CD4-positive, alpha-beta T cell (primary cell): ENCODE data around the gene EGFL7. TPM values are rescaled to one million over a fixed set of nuclear protein-coding genes. Genes with fewer than 3 reads are reported as not detected.

Source experiments
- ATAC-seq: fragments of 200-7000 bp; cut with Tn5 transposase; one replicate; pipeline ENCODE4 v1.10.0; 2022; ENCODE audit warnings: mild to moderate bottlenecking; ENCODE audit not compliant: poor library complexity
- CTCF ChIA-PET: fragments of 350-600 bp; sonication (Branson Sonifier 250); formaldehyde crosslinking; loops from one replicate; lab custom pipeline; 2021; ENCODE audit warnings: antibody characterized with exemption, inconsistent platforms; lab: Charles Lee
- POLR2A ChIA-PET: fragments of 350-600 bp; sonication (Branson Sonifier 250); formaldehyde crosslinking; loops from one replicate; lab custom pipeline; 2021; ENCODE audit warnings: antibody characterized with exemption, inconsistent platforms; lab: Charles Lee
- DNase-seq, 14 experiments: peaks; one replicate each; pipeline ENCODE4 v3.0.0-alpha.2; 2013 to 2020; ENCODE audit warnings: mixed read lengths in 2 of 14
- H3K27ac ChIP-seq, 2 donors: one replicate each; pipeline versions ENCODE4 v1.5.1 to v1.7.0; 2013; ENCODE audit warnings: low read length in 2 of 2, low read depth in 1 of 2, mild to moderate bottlenecking in 1 of 2
- H3K27me3 ChIP-seq, 2 experiments: 1 replicate in 1 of 2; 2 replicates in 1 of 2; pipeline versions ENCODE4 v1.6.1 to v1.7.0; 2013; ENCODE audit warnings: low read length in 2 of 2, control low read depth in 1 of 2, mild to moderate bottlenecking in 1 of 2, moderate library complexity in 1 of 2; ENCODE audit not compliant: insufficient read depth in 2 of 2, control insufficient read depth in 1 of 2
- H3K36me3 ChIP-seq: one replicate; pipeline ENCODE4 v1.6.1; 2013; ENCODE audit warnings: low read length, control low read depth; ENCODE audit not compliant: insufficient read depth
- H3K4me1 ChIP-seq: one replicate; pipeline ENCODE4 v1.6.1; 2013; ENCODE audit warnings: low read length, control low read depth; ENCODE audit not compliant: insufficient read depth
- H3K4me3 ChIP-seq: one replicate; pipeline ENCODE4 v1.5.1; 2013; ENCODE audit warnings: mild to moderate bottlenecking, low read length, moderate library complexity
- H3K9me3 ChIP-seq, 2 experiments: 1 replicate in 1 of 2; 2 replicates in 1 of 2; pipeline versions ENCODE4 v1.6.1 to v1.7.0; 2013; ENCODE audit warnings: low read length in 2 of 2, mild to moderate bottlenecking in 2 of 2, control low read depth in 1 of 2, moderate library complexity in 1 of 2; ENCODE audit not compliant: control insufficient read depth in 1 of 2, insufficient read depth in 1 of 2
- H3K27ac Mint-ChIP-seq: one replicate; pipeline ENCODE4 v1.8.0; 2020; ENCODE audit warnings: mixed read lengths
- H3K27me3 Mint-ChIP-seq: one replicate; pipeline ENCODE4 v1.8.0; 2021; ENCODE audit warnings: mixed read lengths
- H3K36me3 Mint-ChIP-seq: one replicate; pipeline ENCODE4 v1.8.0; 2021; ENCODE audit warnings: low read depth, mixed read lengths
- H3K4me1 Mint-ChIP-seq: one replicate; pipeline ENCODE4 v1.8.0; 2021; ENCODE audit warnings: low read depth, mixed read lengths
- H3K4me3 Mint-ChIP-seq: one replicate; pipeline ENCODE4 v1.8.0; 2020; ENCODE audit warnings: mild to moderate bottlenecking, mixed read lengths
- H3K9me3 Mint-ChIP-seq: one replicate; pipeline ENCODE4 v1.8.0; 2020; ENCODE audit warnings: mixed read lengths
- intact Hi-C, 2 experiments: fragments of 100-400 bp; cut with DNase I in 1 of 2; cut with micrococcal nuclease in 1 of 2; formaldehyde crosslinking; loops; one replicate each; pipeline versions ENCODE4 v1.15.1 to v1.9.0; 2023 to 2025; cut with DNase I, micrococcal nuclease
- total RNA-seq, 174 experiments: library from RNA in 2 of 174; stranded (reverse) in 2 of 174; gene quantifications; one replicate each; pipeline ENCODE4 v1.2.3 and lab custom pipeline; 2021 to 2026
- TF ChIP-seq, protein P1 (sequence below): fragments of 200-600 bp; IDR thresholded peaks from one replicate; pipeline ENCODE4 v1.8.0; 2022; ENCODE audit warnings: antibody characterized with exemption, mild to moderate bottlenecking

The EGFL7 gene
- total RNA-seq, 2 experiments from 2014 or later = not detected

DNA sequence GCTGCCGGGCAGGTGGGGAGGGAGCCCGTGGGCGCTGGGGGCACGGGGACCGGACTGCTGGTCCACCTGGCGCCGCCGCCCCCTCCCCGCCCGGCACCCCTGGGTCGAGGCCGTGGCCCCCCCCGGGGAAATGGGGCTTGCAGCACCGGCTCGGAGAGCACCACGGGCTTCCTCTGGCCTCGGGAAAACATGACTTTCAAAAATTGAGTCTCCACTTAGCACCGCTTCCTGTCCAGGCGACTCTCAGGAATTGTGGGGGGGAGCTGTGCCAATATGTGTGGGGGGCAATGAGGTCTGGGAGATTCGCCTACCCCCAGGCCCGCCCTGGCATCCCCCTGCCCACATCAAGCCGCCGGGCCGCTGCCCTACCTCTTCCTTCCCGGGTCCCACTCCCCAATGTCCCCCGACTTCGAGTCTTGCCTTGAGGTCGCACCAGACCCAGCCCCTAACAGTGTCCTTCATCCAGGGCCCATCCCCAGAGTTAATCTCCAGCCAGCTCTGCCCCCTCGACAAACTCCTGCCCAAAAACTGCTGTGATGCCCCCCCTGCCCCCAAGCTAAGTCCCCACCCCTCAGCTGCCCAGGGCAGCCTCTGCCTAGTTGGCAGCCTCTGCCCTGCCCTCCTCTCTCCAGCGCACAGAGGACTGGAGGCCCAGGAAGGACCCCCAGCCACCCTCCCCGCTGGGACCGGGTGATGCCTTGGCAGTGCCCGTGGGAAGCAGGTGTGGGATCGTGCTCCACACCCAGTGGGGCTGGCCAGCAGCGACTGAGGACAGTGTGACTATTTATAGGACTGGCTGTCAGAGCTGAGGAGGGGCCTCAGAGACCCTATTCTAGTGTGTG lies 3.9 kb downstream of the EGFL7 start:
- Histone ChIP-seq H3K27me3 (peaks cover 33 to 45% of the 10 kb centered on the region in 2 experiments), H3K4me1 (peaks cover 11% of the 10 kb centered on the region), H3K9me3 (peaks cover 0 to 21% of the 10 kb centered on the region in 2 experiments), H3K4me3 (no peak overlapping the region), H3K36me3 (no peaks in the 10 kb centered on the region), H3K27ac (no peak overlapping the region)
- Mint-ChIP-seq H3K27me3 (peaks cover 24% of the 10 kb centered on the region), H3K36me3 (no peaks in the 10 kb centered on the region), H3K27ac (no peak overlapping the region), H3K9me3 (no peaks in the 10 kb centered on the region), H3K4me3 (peak overlapping the region; percentile 20), H3K4me1 (no peaks in the 10 kb centered on the region)
- no peak for DNase-seq
- POLR2A ChIA-PET = interaction anchor here (0.5 to 1.4 kb wide), 3 partner anchors 183 to 1197 kb away, joined by 3 read pairs; no protein-coding TSS in a partner anchor
- no peak for ATAC-seq
- CTCF ChIA-PET = interaction anchor here (0.5 kb wide), 1 partner anchor 343 kb away, joined by 3 read pairs; no protein-coding TSS in a partner anchor
- intact Hi-C loops = no loop called here
- TF ChIP-seq, protein P1, sequence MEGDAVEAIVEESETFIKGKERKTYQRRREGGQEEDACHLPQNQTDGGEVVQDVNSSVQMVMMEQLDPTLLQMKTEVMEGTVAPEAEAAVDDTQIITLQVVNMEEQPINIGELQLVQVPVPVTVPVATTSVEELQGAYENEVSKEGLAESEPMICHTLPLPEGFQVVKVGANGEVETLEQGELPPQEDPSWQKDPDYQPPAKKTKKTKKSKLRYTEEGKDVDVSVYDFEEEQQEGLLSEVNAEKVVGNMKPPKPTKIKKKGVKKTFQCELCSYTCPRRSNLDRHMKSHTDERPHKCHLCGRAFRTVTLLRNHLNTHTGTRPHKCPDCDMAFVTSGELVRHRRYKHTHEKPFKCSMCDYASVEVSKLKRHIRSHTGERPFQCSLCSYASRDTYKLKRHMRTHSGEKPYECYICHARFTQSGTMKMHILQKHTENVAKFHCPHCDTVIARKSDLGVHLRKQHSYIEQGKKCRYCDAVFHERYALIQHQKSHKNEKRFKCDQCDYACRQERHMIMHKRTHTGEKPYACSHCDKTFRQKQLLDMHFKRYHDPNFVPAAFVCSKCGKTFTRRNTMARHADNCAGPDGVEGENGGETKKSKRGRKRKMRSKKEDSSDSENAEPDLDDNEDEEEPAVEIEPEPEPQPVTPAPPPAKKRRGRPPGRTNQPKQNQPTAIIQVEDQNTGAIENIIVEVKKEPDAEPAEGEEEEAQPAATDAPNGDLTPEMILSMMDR = no peak

DNA sequence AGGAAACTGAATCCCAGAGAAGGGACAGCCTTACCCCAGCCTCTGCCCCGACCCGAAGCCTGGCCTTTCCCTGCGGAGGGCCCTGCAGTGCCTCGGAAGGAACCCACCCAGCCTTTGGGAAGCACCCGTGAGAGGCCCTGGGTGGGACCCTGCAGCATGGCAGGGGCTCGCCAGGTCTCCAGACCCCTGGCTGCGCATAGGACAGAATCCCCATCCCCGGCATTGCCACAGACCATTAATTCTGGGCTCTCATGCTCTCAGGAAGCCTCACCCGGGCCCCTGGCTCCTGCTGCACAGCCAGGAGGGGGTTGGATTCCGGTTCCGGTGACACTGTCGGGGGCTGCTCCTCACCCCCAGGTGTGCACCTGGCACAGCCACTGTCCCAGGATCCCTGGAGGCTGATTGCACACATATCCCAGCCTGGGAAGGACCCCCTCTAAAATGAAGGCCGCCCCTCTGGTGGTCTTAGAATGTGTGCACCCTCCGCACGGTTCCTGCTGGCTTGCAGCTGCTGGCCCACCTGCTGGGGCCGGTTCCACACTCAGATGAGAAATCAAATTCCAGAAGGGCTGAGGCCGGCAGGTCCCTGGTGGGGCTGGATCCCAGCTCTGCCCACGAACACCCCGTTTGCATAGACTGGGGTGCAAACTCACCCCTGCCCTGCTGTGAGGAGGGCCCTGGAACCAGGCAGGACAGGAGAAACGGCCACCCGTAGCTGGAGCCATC lies 4.7 kb downstream of the EGFL7 start:
- ChIA-PET POLR2A (interaction anchor here (0.5 to 1.4 kb wide), 3 partner anchors 63 to 1196 kb away, joined by 3 to 4 read pairs (median 3); no protein-coding TSS in a partner anchor), CTCF (no interaction called here)
- peaks cover 24% of the 10 kb centered on the region for H3K27me3 Mint-ChIP-seq
- TF ChIP-seq, protein P1 = no peak
- DNase-seq = no peak
- H3K4me3 ChIP-seq = no peak overlapping the region
- H3K9me3 ChIP-seq = peaks cover 0 to 21% of the 10 kb centered on the region in 2 experiments
- H3K27ac Mint-ChIP-seq = no peak overlapping the region
- no peaks in the 10 kb centered on the region for H3K9me3 Mint-ChIP-seq
- no peak overlapping the region for H3K27ac ChIP-seq
- no peaks in the 10 kb centered on the region for H3K36me3 Mint-ChIP-seq
- H3K4me3 Mint-ChIP-seq = no peak overlapping the region
- H3K27me3 ChIP-seq = peaks cover 29 to 40% of the 10 kb centered on the region in 2 experiments
- no peak for ATAC-seq
- peaks cover 15% of the 10 kb centered on the region for H3K4me1 ChIP-seq
- no peaks in the 10 kb centered on the region for H3K4me1 Mint-ChIP-seq
- no peaks in the 10 kb centered on the region for H3K36me3 ChIP-seq
- intact Hi-C loops = no loop called here

DNA sequence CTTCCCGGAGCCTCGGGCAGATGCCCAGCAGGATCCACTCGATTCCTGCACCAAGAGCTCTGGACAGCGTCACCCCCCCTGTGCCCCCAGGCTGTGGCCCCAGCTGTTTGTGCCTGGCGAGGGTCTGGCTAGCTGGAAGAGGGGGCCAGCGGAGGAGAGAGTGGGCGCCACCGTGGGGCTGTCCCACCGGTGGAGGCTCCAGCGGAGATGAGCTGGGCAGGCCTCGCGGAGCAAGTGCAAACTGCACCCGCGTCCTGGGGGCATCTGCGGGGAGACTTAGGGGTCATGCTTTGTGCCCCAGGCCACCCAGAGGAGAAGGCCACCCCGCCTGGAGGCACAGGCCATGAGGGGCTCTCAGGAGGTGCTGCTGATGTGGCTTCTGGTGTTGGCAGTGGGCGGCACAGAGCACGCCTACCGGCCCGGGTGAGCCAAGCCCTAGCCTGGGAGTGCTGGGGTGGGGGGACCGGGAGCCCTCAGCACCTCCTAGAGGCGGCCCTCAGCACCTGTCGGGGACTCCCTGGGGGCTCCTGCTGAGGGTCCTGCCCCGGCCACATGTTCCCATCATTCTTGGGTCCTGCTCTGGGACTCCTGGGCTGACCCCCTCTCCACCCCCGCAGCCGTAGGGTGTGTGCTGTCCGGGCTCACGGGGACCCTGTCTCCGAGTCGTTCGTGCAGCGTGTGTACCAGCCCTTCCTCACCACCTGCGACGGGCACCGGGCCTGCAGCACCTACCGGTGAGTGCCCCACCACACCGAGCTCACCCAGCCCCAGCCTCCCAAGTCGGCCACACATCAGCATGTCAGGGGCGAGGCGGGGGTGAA lies 5.4 kb downstream of the EGFL7 start:
- Histone ChIP-seq H3K27ac (no peak overlapping the region), H3K9me3 (peaks cover 0 to 21% of the 10 kb centered on the region in 2 experiments), H3K36me3 (no peaks in the 10 kb centered on the region), H3K27me3 (peaks cover 26 to 35% of the 10 kb centered on the region in 2 experiments), H3K4me1 (peaks cover 15% of the 10 kb centered on the region), H3K4me3 (no peak overlapping the region)
- DNase-seq (no peak), ATAC-seq (no peak)
- no peaks in the 10 kb centered on the region for H3K4me1 Mint-ChIP-seq
- H3K36me3 Mint-ChIP-seq = no peaks in the 10 kb centered on the region
- TF ChIP-seq, protein P1 = no peak
- no peaks in the 10 kb centered on the region for H3K9me3 Mint-ChIP-seq
- ChIA-PET POLR2A (interaction anchor here (0.6 to 1.4 kb wide), 2 partner anchors 62 to 184 kb away, joined by 3 to 4 read pairs; no protein-coding TSS in a partner anchor), CTCF (no interaction called here)
- H3K4me3 Mint-ChIP-seq = no peak overlapping the region
- intact Hi-C loops = no loop called here
- H3K27me3 Mint-ChIP-seq = peaks cover 22% of the 10 kb centered on the region
- no peak overlapping the region for H3K27ac Mint-ChIP-seq
